ENCODE results near the gene SEPTIN2. TPM values are rescaled to one million over a fixed set of nuclear protein-coding genes. Genes with fewer than 3 reads are reported as not detected.

SEPTIN2 gene
- total and polyA plus RNA-seq, 2 experiments from 2014 or later = 227 to 393 TPM

DNA sequence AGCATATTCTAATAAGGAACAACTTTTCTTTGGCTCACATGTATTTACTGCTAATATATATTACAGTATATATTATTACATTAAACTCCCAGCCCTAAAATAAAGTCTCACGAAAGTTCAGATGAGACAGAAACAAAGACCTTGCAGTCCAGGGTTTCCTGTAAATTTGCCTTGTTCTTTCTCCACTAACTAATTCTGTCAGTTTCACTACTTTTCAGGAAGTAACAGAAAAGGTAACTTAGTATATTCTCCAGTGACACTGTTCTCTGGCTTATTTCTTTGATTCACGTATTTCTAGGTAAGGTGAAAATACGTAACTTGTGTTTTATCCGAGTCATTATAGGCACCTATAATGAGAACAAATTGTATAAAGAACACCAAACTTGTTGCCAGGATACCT lies 35.4 kb upstream of the SEPTIN2 start:
- H2AFZ ChIP-seq = no peak overlapping the region
- 0 out of 3 replicates have a peak, but pooled peaks cover 3% of the 10 kb centered on the region for H3K36me3 Mint-ChIP-seq (ENCODE audit: low read depth)
- no peaks in the 10 kb centered on the region for H3K27me3 Mint-ChIP-seq (ENCODE audit: insufficient read depth, low read depth, poor library complexity)
- no peak for DNase-seq (ENCODE audit: low spot score)
- H3K36me3 ChIP-seq (ENCODE audit: insufficient read depth) = no peaks in the 10 kb centered on the region
- H3K4me3 Mint-ChIP-seq = no peak overlapping the region
- no peak for ATAC-seq
- H3K4me2 ChIP-seq = no peak overlapping the region
- H3K27ac ChIP-seq (ENCODE audit: low read depth) = peak overlapping the region; percentile 59; the same call in 1 of the 2 replicates
- H3K27me3 ChIP-seq (ENCODE audit: insufficient read depth) = no peaks in the 10 kb centered on the region
- H3K9me3 Mint-ChIP-seq = no peaks in the 10 kb centered on the region
- H3K4me3 ChIP-seq = no peak overlapping the region
- no peaks in the 10 kb centered on the region for H3K9me2 ChIP-seq (ENCODE audit: insufficient read depth)
- H3F3A ChIP-seq (replicated peaks; ENCODE audit: low read depth) = no peaks in the 10 kb centered on the region
- H3K27ac Mint-ChIP-seq = no peak overlapping the region
- H3K79me2 ChIP-seq (replicated peaks; ENCODE audit: insufficient read depth) = peaks cover 100% of the 10 kb centered on the region
- peaks cover 16% of the 10 kb centered on the region for H3K4me1 Mint-ChIP-seq
- peaks cover 16% of the 10 kb centered on the region for H3K4me1 ChIP-seq (ENCODE audit: insufficient read depth)
- TF ChIP-seq, protein P1, sequence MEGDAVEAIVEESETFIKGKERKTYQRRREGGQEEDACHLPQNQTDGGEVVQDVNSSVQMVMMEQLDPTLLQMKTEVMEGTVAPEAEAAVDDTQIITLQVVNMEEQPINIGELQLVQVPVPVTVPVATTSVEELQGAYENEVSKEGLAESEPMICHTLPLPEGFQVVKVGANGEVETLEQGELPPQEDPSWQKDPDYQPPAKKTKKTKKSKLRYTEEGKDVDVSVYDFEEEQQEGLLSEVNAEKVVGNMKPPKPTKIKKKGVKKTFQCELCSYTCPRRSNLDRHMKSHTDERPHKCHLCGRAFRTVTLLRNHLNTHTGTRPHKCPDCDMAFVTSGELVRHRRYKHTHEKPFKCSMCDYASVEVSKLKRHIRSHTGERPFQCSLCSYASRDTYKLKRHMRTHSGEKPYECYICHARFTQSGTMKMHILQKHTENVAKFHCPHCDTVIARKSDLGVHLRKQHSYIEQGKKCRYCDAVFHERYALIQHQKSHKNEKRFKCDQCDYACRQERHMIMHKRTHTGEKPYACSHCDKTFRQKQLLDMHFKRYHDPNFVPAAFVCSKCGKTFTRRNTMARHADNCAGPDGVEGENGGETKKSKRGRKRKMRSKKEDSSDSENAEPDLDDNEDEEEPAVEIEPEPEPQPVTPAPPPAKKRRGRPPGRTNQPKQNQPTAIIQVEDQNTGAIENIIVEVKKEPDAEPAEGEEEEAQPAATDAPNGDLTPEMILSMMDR (conservative IDR thresholded peaks at IDR 0.05; ENCODE audit: low read depth in 2 of 2) = no peak
- TF ChIP-seq, protein P2, sequence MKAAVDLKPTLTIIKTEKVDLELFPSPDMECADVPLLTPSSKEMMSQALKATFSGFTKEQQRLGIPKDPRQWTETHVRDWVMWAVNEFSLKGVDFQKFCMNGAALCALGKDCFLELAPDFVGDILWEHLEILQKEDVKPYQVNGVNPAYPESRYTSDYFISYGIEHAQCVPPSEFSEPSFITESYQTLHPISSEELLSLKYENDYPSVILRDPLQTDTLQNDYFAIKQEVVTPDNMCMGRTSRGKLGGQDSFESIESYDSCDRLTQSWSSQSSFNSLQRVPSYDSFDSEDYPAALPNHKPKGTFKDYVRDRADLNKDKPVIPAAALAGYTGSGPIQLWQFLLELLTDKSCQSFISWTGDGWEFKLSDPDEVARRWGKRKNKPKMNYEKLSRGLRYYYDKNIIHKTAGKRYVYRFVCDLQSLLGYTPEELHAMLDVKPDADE (IDR thresholded peaks at IDR 0.05) = no peak
- TF ChIP-seq, protein P3, sequence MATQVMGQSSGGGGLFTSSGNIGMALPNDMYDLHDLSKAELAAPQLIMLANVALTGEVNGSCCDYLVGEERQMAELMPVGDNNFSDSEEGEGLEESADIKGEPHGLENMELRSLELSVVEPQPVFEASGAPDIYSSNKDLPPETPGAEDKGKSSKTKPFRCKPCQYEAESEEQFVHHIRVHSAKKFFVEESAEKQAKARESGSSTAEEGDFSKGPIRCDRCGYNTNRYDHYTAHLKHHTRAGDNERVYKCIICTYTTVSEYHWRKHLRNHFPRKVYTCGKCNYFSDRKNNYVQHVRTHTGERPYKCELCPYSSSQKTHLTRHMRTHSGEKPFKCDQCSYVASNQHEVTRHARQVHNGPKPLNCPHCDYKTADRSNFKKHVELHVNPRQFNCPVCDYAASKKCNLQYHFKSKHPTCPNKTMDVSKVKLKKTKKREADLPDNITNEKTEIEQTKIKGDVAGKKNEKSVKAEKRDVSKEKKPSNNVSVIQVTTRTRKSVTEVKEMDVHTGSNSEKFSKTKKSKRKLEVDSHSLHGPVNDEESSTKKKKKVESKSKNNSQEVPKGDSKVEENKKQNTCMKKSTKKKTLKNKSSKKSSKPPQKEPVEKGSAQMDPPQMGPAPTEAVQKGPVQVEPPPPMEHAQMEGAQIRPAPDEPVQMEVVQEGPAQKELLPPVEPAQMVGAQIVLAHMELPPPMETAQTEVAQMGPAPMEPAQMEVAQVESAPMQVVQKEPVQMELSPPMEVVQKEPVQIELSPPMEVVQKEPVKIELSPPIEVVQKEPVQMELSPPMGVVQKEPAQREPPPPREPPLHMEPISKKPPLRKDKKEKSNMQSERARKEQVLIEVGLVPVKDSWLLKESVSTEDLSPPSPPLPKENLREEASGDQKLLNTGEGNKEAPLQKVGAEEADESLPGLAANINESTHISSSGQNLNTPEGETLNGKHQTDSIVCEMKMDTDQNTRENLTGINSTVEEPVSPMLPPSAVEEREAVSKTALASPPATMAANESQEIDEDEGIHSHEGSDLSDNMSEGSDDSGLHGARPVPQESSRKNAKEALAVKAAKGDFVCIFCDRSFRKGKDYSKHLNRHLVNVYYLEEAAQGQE (IDR thresholded peaks at IDR 0.05; ENCODE audit: unreplicated experiment) = no peak
- TF ChIP-seq POLR2AphosphoS5 (IDR thresholded peaks at IDR 0.05; ENCODE audit: low read depth) (no peak), EZH2phosphoT487 (IDR thresholded peaks at IDR 0.05; ENCODE audit: unreplicated experiment) (no peak), EZH2 (IDR thresholded peaks at IDR 0.05; ENCODE audit: low read depth, unreplicated experiment) (no peak), STAT1 (IDR thresholded peaks at IDR 0.05; ENCODE audit: unreplicated experiment) (no peak), JUNB (IDR thresholded peaks at IDR 0.05; ENCODE audit: unreplicated experiment) (no peak), CREB1 (CRISPR knock-in tag; IDR thresholded peaks at IDR 0.05; ENCODE audit: low read depth) (no peak), NANOG (IDR thresholded peaks at IDR 0.05; ENCODE audit: borderline replicate concordance) (no peak), ZNF114 (CRISPR knock-in tag; IDR thresholded peaks at IDR 0.05) (no peak), ZNF331 (CRISPR knock-in tag; IDR thresholded peaks at IDR 0.05; ENCODE audit: low read depth) (no peak)
- TF ChIP-seq, protein P4, sequence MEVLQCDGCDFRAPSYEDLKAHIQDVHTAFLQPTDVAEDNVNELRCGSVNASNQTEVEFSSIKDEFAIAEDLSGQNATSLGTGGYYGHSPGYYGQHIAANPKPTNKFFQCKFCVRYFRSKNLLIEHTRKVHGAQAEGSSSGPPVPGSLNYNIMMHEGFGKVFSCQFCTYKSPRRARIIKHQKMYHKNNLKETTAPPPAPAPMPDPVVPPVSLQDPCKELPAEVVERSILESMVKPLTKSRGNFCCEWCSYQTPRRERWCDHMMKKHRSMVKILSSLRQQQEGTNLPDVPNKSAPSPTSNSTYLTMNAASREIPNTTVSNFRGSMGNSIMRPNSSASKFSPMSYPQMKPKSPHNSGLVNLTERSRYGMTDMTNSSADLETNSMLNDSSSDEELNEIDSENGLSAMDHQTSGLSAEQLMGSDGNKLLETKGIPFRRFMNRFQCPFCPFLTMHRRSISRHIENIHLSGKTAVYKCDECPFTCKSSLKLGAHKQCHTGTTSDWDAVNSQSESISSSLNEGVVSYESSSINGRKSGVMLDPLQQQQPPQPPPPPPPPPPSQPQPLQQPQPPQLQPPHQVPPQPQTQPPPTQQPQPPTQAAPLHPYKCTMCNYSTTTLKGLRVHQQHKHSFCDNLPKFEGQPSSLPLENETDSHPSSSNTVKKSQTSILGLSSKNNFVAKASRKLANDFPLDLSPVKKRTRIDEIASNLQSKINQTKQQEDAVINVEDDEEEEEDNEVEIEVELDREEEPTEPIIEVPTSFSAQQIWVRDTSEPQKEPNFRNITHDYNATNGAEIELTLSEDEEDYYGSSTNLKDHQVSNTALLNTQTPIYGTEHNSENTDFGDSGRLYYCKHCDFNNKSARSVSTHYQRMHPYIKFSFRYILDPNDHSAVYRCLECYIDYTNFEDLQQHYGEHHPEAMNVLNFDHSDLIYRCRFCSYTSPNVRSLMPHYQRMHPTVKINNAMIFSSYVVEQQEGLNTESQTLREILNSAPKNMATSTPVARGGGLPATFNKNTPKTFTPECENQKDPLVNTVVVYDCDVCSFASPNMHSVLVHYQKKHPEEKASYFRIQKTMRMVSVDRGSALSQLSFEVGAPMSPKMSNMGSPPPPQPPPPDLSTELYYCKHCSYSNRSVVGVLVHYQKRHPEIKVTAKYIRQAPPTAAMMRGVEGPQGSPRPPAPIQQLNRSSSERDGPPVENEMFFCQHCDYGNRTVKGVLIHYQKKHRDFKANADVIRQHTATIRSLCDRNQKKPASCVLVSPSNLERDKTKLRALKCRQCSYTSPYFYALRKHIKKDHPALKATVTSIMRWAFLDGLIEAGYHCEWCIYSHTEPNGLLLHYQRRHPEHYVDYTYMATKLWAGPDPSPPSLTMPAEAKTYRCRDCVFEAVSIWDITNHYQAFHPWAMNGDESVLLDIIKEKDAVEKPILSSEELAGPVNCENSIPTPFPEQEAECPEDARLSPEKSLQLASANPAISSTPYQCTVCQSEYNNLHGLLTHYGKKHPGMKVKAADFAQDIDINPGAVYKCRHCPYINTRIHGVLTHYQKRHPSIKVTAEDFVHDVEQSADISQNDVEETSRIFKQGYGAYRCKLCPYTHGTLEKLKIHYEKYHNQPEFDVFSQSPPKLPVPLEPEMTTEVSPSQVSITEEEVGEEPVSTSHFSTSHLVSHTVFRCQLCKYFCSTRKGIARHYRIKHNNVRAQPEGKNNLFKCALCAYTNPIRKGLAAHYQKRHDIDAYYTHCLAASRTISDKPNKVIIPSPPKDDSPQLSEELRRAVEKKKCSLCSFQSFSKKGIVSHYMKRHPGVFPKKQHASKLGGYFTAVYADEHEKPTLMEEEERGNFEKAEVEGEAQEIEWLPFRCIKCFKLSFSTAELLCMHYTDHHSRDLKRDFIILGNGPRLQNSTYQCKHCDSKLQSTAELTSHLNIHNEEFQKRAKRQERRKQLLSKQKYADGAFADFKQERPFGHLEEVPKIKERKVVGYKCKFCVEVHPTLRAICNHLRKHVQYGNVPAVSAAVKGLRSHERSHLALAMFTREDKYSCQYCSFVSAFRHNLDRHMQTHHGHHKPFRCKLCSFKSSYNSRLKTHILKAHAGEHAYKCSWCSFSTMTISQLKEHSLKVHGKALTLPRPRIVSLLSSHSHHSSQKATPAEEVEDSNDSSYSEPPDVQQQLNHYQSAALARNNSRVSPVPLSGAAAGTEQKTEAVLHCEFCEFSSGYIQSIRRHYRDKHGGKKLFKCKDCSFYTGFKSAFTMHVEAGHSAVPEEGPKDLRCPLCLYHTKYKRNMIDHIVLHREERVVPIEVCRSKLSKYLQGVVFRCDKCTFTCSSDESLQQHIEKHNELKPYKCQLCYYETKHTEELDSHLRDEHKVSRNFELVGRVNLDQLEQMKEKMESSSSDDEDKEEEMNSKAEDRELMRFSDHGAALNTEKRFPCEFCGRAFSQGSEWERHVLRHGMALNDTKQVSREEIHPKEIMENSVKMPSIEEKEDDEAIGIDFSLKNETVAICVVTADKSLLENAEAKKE (CRISPR knock-in tag; IDR thresholded peaks at IDR 0.05) = no peak
- H4K20me1 ChIP-seq (replicated peaks; ENCODE audit: insufficient read depth) = peaks cover 49% of the 10 kb centered on the region

Measured in GM23338 (cell line).